Cardiac septum (tissue), 1 donor: ENCODE data around the gene CCT6B. TPM values are rescaled to one million over a fixed set of nuclear protein-coding genes. Genes with fewer than 3 reads are reported as not detected.
"Not testable (repeated sequence)": the region's sequence is repeated elsewhere in the genome, so short reads cannot be mapped to it uniquely, and the experiment has no call there.

Source experiments
- DNase-seq: peaks from one replicate; pipeline ENCODE4 v3.0.0-alpha.2; 2020; ENCODE audit warnings: low spot score
- intact Hi-C: fragments of 100-400 bp; cut with DNase I; formaldehyde crosslinking; loops from one replicate; pipeline ENCODE4 v1.14.0; 2022
- total RNA-seq: library from RNA; stranded (reverse); fragmentation: NEBNext Ultra II Directional; extraction: Animal tissue kit (Norgen Biotek cat#: 25700); gene quantifications from one replicate; pipeline ENCODE4 v1.2.1, GENCODE V29; 2021
- donor health status: DM: no; HTN: no; CAD: no.

The CCT6B gene
- total RNA-seq, 1 donor from 2014 or later, result 2.2 TPM

DNA sequence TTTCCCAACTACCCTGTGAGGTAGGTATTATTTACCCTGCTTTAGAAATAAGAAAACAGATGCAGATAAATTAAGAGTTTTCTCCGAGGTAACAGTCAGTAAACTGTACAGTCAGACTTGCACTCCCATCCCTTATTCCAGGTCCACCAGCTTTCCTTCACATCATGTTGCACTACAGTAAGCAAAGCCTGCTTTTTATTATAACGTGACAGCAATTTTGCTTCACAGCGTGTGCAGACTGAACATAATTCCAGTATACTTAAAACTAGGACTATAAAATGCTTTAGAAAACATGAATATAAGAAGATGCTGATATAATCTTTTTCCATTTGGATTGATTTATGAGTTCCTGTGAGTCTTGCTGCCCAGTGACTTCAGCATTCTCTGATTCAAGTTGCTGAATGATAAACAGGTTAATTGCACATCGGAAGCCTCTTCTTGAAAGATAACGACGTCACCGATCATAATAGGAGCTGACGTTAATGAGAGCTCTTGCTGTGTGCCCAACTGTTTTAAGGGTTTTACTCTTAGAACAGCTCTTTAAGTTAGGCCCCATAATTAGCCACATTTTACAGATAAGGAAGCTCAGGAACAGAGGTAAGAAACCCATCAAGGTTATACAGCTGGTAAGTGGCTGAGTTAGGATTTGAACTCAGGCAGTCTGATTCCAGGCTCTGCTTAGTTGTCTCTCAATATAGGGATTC, 20.4 kb upstream of the CCT6B start:
- DNase-seq, result no peak
- intact Hi-C loops, result loop anchor here (5.0 kb wide), 1 partner anchor 539 kb away; no protein-coding TSS in a partner anchor

GRCh38 chr17:34980681-34981537, 19.6 kb upstream of the CCT6B start:
- intact Hi-C loops, result loop anchor here (1.0 to 5.0 kb wide), 2 partner anchors 20 to 539 kb away; partner anchors contain the start of genes CCT6B and ZNF830
- peak; percentile 92 for DNase-seq

- DNase-seq, result peak; percentile 97
Observed at GRCh38 chr17:34980353-34980680, 19.1 kb upstream of the CCT6B start, which contains the start of gene LIG3. TSS of gene LIG3 (plus strand) at chr17:34980512. CDS start at chr17:34983006, 2,494 bp downstream.

GRCh38 chr17:34979650-34980352, 18.5 kb upstream of the CCT6B start:
- no peak for DNase-seq
- intact Hi-C loops, result loop anchor here (1.0 to 5.0 kb wide), 2 partner anchors 18 to 538 kb away; partner anchors contain the start of genes CCT6B and ZNF830

More at GRCh38 chr17:34980353-34980680, 19.1 kb upstream of the CCT6B start, which contains the start of gene LIG3:
- intact Hi-C loops, result loop anchor here (1.0 to 5.0 kb wide), 2 partner anchors 19 to 538 kb away; partner anchors contain the start of genes CCT6B and ZNF830

GRCh38 chr17:34979153-34979552, 17.9 kb upstream of the CCT6B start:
- intact Hi-C loops, result no loop called here
- no peak for DNase-seq

- DNase-seq, result no peak
- intact Hi-C loops, result no loop called here
Observed at GRCh38 chr17:34974794-34975785, 13.8 kb upstream of the CCT6B start.

GRCh38 chr17:34974179-34974578, 12.9 kb upstream of the CCT6B start:
- intact Hi-C loops, result no loop called here
- no peak for DNase-seq

- intact Hi-C loops, result no loop called here
- DNase-seq, result no peak
Observed at GRCh38 chr17:34958438-34958837, 2.8 kb downstream of the CCT6B start.

- intact Hi-C loops, DNase-seq: not testable (repeated sequence)
Observed at GRCh38 chr17:34950780-34951179, 10.5 kb downstream of the CCT6B start.

DNA sequence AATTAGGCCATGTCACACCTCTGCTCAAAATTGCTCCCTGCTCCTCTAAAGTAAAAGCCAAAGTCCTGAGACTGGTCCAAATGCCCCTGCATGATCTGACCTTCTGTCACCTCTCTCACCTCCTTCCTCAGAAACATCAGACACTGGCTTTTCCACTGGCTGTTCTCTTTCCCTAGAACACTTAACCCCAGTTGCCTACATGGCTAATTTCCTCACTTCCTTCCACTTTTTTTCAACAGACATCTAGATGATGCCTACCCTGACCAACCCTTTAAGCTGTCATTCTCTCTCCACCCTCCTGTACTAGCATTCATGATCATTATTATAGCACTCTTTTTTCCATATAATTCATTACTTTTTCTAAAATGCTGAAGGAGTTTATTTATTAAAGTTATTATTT, 31.0 kb downstream of the CCT6B start:
- intact Hi-C loops, result no loop called here
- no peak for DNase-seq

DNA sequence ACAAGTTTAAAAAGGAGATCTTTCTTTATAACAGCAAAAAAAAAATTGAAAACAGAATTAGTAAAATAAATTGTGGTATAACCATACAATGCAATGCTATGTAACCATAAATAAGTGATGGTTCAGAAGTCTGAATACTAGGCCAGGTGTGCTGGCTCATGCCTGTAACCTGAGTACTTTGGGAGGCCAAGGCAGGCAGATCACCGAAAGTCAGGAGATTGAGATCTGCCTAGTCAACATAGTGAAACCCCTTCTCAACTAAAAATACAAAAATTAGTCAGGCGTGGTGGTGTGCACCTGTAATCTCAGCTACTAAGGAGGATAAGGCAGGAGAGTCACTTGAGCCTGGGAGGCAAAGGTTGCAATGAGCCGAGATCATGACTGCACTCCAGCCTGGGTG, 34.6 kb downstream of the CCT6B start:
- intact Hi-C loops, result no loop called here

GRCh38 chr17:34920676-34921075, 40.6 kb downstream of the CCT6B start:
- no peak for DNase-seq
- intact Hi-C loops, result no loop called here

More for the DNA sequence above, 34.6 kb downstream of the CCT6B start:
- no peak for DNase-seq

DNA sequence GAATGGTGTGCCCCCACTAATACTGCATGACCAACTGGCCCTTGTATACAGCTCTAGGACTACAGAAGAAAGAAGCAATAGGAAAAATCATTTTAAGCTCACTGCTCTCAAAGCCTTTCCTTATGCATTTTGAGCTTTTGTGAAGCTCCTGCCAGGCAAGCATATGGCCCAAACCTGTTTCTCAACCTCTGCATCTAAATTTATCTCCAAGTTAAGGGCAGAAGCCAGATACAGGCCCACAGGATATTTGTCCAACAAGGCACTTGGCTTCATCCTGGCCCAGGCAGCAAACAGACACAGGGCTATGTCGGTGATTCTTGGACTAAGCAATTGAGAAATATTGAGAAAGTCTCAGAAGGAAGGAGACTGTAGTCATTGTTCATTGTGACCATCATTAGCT, 43.9 kb downstream of the CCT6B start:
- intact Hi-C loops, result no loop called here
- DNase-seq, result no peak

DNA sequence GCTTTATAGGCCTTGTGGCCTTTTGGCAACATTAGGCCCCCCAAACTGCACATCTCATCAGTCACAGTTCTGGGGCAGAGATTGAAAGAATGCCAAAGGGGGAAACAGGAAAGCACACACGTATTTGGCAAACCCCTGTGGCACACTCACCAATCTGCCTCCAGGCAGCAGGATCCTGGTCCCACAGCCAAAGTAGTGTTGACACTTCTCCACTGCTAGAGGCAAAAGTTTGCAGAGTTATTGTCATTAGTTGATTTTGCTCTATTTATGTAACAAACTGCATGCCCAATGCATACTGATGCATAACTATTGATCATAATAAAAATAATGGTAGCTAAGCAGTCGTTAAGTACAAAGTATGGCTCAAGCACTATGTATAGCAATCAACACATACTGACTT, 45.1 kb downstream of the CCT6B start:
- no peak for DNase-seq
- intact Hi-C loops, result no loop called here

DNA sequence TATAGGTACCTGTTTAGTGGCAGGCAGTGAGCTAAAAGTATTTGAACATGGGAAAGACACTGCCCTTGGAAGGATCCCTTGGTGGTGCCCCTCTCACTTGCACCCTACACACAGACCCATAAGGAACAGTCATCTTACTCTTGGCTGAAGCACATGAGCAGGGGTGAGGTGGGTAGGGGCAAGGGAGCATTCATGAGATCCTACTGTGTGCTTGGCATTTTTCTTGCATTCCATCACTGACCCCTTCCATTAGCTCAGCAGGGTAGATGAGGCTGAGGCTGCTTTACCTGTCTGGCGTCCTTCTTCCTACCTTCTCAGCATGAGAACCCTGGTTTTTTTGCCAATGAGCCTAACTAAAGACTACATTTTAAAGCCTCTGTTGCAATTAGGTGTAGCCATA, 48.3 kb downstream of the CCT6B start:
- DNase-seq, result no peak
- intact Hi-C loops, result no loop called here

- intact Hi-C loops, result no loop called here
- DNase-seq, result no peak
Observed at GRCh38 chr17:34909040-34909439, 52.2 kb downstream of the CCT6B start.

DNA sequence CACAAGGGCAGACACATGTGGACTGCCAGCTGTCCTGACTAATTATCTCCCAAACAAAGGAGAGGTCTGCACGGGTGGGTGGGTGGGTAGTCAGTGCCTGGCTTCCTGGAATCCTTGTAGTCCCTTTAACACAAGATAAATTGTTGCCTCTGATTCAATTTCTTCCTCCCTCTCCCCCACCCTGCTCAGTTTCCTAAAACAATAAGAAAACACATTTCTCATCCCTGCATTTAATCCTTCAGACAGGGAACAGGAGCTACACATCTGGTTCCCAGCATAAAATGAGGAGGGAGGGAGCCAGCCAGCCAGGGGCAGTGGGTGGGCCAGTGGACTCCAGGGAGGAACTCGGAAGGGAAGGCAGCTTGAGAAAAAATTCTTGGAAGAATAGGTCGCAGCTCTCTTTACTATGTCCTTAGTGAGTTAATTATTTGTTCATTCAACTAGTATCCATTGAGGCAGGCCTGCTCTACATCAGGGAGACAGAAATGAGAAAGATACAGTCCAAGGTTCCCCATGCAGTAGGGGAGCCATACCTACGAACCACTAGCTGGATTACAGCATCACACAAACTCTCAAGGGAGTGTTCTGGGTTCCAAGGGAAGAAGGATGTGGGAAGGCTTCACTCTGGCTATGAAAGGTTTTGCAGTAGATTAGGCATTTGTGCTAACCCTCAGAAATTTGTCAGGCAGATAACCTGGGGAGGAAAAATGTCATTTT, 58.3 kb downstream of the CCT6B start:
- intact Hi-C loops, result no loop called here
- DNase-seq, result no peak

- DNase-seq, result no peak
- intact Hi-C loops, result no loop called here
Observed at GRCh38 chr17:34899643-34900291, 61.5 kb downstream of the CCT6B start.
